ENCODE data around the gene SDF4.

Gene SDF4

DNA sequence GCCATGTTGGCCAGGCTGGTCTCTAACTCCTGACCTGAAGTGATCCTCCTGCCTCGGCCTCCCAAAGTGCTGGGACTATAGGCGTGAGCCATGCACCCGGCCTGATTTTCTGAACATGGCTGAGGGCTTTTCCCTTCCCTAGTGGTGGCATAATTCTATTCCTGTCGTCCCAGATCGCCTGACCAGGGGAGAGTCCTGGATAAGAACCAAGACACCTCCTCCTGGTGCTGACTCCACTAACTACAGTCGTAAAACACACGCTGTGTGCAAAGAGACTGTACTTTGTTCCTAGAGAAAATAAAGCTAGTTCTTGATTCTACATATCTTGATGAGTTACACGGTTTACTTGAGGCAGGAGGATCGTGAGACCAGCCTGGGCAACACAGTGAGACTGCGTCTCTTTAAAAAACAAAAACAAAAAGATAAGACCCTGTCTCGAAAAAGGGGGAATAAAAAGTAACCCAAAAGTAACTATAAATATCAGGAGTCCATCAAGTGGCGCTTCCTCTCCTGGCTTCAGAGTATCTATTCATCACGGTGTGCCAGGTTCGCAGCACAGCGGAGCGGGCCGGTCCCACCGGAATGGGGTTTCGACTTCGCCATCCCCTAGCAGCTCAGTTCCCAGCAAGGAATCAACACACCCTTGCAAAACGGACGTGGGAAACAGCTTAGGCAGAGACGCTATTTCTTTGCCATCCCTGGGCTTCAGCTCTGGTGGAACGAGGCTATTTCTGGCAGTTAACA lies 973 bp downstream of the SDF4 start (continued):
- TF ChIP-seq ZNF341 (tag by site-specific recombination; IDR thresholded peaks at IDR 0.05; ENCODE audit: low read depth) = no peak
- TF ChIP-seq ZSCAN16 (tag by site-specific recombination; IDR thresholded peaks at IDR 0.05) = no peak
- TF ChIP-seq, protein P1, sequence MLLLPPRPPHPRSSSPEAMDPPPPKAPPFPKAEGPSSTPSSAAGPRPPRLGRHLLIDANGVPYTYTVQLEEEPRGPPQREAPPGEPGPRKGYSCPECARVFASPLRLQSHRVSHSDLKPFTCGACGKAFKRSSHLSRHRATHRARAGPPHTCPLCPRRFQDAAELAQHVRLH (tag by site-specific recombination; IDR thresholded peaks at IDR 0.05) = peak; percentile 60; the same call in 1 of the 2 replicates
- no peak for TF ChIP-seq ZBTB20 (tag by site-specific recombination; IDR thresholded peaks at IDR 0.05)
- no peak for TF ChIP-seq ZNF501 (tag by site-specific recombination; IDR thresholded peaks at IDR 0.05)
- TF ChIP-seq, protein P2, sequence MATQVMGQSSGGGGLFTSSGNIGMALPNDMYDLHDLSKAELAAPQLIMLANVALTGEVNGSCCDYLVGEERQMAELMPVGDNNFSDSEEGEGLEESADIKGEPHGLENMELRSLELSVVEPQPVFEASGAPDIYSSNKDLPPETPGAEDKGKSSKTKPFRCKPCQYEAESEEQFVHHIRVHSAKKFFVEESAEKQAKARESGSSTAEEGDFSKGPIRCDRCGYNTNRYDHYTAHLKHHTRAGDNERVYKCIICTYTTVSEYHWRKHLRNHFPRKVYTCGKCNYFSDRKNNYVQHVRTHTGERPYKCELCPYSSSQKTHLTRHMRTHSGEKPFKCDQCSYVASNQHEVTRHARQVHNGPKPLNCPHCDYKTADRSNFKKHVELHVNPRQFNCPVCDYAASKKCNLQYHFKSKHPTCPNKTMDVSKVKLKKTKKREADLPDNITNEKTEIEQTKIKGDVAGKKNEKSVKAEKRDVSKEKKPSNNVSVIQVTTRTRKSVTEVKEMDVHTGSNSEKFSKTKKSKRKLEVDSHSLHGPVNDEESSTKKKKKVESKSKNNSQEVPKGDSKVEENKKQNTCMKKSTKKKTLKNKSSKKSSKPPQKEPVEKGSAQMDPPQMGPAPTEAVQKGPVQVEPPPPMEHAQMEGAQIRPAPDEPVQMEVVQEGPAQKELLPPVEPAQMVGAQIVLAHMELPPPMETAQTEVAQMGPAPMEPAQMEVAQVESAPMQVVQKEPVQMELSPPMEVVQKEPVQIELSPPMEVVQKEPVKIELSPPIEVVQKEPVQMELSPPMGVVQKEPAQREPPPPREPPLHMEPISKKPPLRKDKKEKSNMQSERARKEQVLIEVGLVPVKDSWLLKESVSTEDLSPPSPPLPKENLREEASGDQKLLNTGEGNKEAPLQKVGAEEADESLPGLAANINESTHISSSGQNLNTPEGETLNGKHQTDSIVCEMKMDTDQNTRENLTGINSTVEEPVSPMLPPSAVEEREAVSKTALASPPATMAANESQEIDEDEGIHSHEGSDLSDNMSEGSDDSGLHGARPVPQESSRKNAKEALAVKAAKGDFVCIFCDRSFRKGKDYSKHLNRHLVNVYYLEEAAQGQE (tag by site-specific recombination; IDR thresholded peaks at IDR 0.05) = no peak
- TF ChIP-seq ZNF555 (tag by site-specific recombination; conservative IDR thresholded peaks at IDR 0.05) = no peak
- TF ChIP-seq, protein P3, sequence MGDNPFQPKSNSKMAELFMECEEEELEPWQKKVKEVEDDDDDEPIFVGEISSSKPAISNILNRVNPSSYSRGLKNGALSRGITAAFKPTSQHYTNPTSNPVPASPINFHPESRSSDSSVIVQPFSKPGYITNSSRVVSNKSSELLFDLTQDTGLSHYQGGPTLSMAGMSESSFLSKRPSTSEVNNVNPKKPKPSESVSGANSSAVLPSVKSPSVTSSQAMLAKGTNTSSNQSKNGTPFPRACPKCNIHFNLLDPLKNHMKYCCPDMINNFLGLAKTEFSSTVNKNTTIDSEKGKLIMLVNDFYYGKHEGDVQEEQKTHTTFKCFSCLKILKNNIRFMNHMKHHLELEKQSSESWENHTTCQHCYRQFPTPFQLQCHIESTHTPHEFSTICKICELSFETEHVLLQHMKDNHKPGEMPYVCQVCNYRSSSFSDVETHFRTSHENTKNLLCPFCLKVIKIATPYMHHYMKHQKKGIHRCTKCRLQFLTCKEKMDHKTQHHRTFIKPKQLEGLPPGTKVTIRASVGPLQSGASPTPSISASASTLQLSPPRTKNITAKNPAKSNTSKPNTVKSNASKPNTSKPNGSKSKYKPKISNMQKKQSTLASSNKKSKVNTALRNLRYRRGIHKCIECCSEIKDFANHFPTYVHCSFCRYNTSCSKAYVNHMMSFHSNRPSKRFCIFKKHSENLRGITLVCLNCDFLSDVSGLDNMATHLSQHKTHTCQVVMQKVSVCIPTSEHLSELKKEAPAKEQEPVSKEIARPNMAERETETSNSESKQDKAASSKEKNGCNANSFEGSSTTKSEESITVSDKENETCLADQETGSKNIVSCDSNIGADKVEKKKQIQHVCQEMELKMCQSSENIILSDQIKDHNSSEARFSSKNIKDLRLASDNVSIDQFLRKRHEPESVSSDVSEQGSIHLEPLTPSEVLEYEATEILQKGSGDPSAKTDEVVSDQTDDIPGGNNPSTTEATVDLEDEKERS (tag by site-specific recombination; IDR thresholded peaks at IDR 0.05) = no peak
- no peak for TF ChIP-seq ZNF23 (tag by site-specific recombination; IDR thresholded peaks at IDR 0.05; ENCODE audit: borderline replicate concordance)
- TF ChIP-seq ZNF292 (tag by site-specific recombination; IDR thresholded peaks at IDR 0.05; ENCODE audit: borderline replicate concordance, low read depth) = no peak

DNA sequence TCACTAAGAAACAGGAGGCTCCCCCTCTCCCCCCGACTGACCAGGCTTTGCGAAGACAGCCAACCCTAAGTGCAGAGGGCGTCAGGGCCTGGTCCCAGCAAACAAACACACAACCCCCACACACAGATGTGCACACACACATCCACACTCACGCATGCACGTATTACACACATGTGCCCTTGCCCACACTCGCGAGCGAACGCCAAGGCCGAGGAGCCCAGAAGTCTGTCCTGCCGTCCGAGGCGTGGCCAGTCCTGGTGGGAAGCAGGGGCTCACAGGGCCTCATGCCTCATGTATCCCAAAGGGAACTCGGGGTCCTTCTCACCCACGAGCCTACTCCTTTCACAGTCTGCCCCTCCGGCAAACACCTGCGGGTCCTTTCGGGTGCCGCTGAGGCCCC lies 2.0 kb downstream of the SDF4 start:
- Histone ChIP-seq H3K27ac (ENCODE audit: extremely low read depth, low read depth, low read length) (no peak overlapping the region), H3K36me3 (ENCODE audit: control insufficient read depth in 2 of 2, insufficient read depth in 1 of 2, low read length in 2 of 2) (peaks cover 0 to 61% of the 10 kb centered on the region in 2 experiments; a peak in 2 of 3 replicates), H3K9me3 (ENCODE audit: control insufficient read depth, insufficient read depth, low read depth, low read length) (no peaks in the 10 kb centered on the region), H3K4me3 (ENCODE audit: low read depth, low read length) (no peak overlapping the region), H3K4me1 (ENCODE audit: control insufficient read depth, insufficient read depth, low read length) (no peaks in the 10 kb centered on the region; the same call in 1 of the 2 replicates)
- POLR2A ChIA-PET = no interaction called here
- TF ChIP-seq IKZF3 (tag by site-specific recombination; IDR thresholded peaks at IDR 0.05) (no peak), ZNF335 (tag by site-specific recombination; conservative IDR thresholded peaks at IDR 0.05) (no peak), ZNF354C (tag by site-specific recombination; IDR thresholded peaks at IDR 0.05; ENCODE audit: borderline replicate concordance, low read depth) (no peak), ZNF48 (tag by site-specific recombination; IDR thresholded peaks at IDR 0.05) (no peak), ZNF132 (tag by site-specific recombination; IDR thresholded peaks at IDR 0.05; ENCODE audit: borderline replicate concordance) (no peak), GFI1B (tag by site-specific recombination; IDR thresholded peaks at IDR 0.05) (no peak)
- TF ChIP-seq, protein P4, sequence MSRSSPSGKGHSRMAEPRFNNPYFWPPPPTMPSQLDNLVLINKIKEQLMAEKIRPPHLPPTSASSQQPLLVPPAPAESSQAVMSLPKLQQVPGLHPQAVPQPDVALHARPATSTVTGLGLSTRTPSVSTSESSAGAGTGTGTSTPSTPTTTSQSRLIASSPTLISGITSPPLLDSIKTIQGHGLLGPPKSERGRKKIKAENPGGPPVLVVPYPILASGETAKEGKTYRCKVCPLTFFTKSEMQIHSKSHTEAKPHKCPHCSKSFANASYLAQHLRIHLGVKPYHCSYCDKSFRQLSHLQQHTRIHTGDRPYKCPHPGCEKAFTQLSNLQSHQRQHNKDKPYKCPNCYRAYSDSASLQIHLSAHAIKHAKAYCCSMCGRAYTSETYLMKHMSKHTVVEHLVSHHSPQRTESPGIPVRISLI (tag by site-specific recombination; IDR thresholded peaks at IDR 0.05) = no peak
- CTCF ChIA-PET = interaction anchor here (0.5 to 0.9 kb wide), 2 partner anchors 107 to 169 kb away, joined by 3 to 5 read pairs; no protein-coding TSS in a partner anchor
